ENCODE data around the gene PLCH1.
"Not testable (repeated sequence)": the region's sequence is repeated elsewhere in the genome, so short reads cannot be mapped to it uniquely, and the experiment has no call there.

PLCH1 gene

GRCh38 chr3:155656466-155656865 is 88.4 kb downstream of the PLCH1 start:
- FAIRE-seq (no peak), DNase-seq (ENCODE audit: insufficient read length, low spot score) (no peak)
- TF ChIP-seq POLR2A (IDR thresholded peaks at IDR 0.05; ENCODE audit: low read depth, low read length): no peak

DNA sequence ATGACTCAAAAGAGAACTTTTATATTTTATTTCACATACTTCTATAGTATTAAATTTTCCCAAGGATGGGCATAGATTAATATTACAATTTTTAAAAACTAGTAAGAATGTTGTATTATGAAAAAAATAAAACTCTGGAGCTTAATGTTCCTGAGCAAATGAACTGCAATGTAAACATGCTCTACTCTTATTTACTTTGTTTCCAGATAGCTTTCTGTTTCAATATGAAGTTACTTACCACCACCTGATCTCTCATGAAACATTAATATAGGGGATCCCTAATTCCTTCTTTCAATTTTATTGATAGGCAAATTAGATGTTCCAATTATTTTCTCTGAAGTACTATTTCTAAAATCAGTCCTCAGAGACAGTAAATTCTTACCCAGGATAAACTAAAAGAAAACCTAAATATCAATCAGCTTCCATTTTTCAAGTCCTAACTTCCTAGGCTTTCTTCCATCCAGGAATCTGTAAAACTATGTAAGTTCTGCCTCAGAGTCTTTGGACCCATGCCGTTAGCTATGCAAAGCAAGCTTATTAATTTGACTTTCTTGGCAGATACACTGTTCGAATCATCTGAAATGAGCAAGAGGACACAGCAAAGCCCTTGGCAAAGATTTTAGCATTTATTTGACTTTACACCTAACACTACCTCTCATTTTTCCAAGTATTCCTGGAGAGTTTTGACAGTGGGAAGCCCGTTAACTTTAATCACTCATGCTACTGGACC is 93.2 kb downstream of the PLCH1 start:
- FAIRE-seq (no peak), DNase-seq (ENCODE audit: insufficient read length, low spot score) (no peak)
- TF ChIP-seq POLR2A (IDR thresholded peaks at IDR 0.05; ENCODE audit: low read depth, low read length): no peak

GRCh38 chr3:155648013-155648591 is 96.8 kb downstream of the PLCH1 start:
- DNase-seq (ENCODE audit: insufficient read length, low spot score): no peak
- no peak for TF ChIP-seq POLR2A (IDR thresholded peaks at IDR 0.05; ENCODE audit: low read depth, low read length)
- no peak for FAIRE-seq

DNA sequence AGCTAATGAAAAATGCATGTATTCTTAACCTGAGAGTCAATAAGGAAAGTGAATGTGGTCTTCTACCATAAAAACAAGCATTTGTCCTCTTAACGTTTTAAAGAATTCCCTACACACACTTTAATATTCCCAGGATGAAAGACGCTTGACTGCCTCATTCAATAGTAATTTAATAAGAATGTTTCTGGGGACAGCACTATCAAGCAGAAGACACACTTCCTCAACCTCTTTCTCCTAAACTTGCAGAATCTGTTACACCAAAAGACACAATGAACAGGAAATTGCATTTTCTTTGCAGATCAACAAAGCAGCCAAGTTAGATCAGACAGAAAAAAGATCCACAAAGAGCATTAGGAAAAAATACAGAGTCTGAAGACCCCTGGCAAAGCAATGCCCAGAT is 97.7 kb downstream of the PLCH1 start:
- no peak for DNase-seq (ENCODE audit: insufficient read length, low spot score)
- no peak for TF ChIP-seq POLR2A (IDR thresholded peaks at IDR 0.05; ENCODE audit: low read depth, low read length)
- FAIRE-seq: no peak

DNA sequence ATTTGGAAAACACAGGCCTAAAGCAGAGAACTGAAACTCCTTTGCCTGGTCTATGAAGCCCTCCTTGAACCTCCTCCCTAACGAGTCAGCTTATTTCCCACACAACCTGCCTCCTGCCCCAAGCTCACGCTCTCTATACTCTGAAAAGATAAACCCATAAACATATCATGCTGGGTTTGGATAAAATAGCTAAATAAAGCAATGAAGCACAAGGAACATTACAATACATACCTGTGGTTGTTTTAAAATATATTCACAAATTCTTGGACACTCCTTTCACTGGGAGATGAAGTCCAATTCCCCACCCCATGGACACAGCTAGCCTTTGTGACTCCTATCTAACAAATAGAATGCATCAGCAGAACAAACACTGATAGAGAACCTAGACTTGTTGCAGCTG is 98.2 kb downstream of the PLCH1 start:
- DNase-seq (ENCODE audit: insufficient read length, low spot score) (no peak), FAIRE-seq (no peak)
- no peak for TF ChIP-seq POLR2A (IDR thresholded peaks at IDR 0.05; ENCODE audit: low read depth, low read length)

- no peak for DNase-seq (ENCODE audit: insufficient read length, low spot score)
- TF ChIP-seq POLR2A (IDR thresholded peaks at IDR 0.05; ENCODE audit: low read depth, low read length): no peak
- FAIRE-seq: no peak
Measured at GRCh38 chr3:155646128-155646527, 98.7 kb downstream of the PLCH1 start.

GRCh38 chr3:155643581-155644165 is 101.2 kb downstream of the PLCH1 start:
- DNase-seq (ENCODE audit: insufficient read length, low spot score) (no peak), FAIRE-seq (no peak)
- no peak for TF ChIP-seq POLR2A (IDR thresholded peaks at IDR 0.05; ENCODE audit: low read depth, low read length)

DNA sequence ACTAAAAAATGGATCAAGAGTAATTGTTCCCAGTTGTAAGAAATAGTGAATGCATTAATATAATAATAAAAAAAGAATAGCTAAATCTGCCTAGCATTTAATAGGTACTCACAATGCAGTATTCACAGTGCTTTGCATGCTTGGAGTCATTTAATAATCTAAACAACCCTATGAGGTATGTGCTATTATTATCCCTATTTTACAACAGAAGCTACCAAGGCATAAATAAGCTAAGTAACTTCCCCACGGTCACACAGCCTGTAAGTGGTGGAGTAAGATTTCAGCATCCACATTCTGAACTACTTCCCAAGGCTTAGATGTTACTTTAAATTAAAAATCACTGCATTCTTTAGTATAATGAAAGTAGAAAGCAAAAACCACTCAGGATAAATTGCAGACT is 102.9 kb downstream of the PLCH1 start:
- no peak for TF ChIP-seq POLR2A (IDR thresholded peaks at IDR 0.05; ENCODE audit: low read depth, low read length)

DNA sequence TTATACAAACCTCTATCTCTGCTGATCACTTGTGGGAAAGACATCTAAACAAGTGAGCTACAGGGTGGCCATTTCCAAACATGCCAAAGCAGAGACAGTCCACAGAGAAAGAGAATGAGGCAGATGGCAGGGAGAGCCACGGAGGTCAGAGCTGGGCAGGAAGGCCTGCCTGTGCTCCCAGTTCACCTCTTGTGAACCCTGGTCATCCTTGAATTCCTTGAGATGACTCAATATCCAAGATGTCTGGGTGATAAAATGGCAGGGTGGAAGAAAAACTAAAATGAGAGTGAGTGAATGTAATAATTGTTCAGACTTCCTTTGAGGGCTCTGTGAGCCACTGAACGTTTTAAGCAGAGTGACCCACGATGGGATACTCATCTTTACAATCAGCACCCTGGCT is 104.8 kb downstream of the PLCH1 start:
- FAIRE-seq (peak; percentile 27), DNase-seq (ENCODE audit: insufficient read length, low spot score) (no peak)
- TF ChIP-seq POLR2A (IDR thresholded peaks at IDR 0.05; ENCODE audit: low read depth, low read length): no peak

More for the DNA sequence above, 102.9 kb downstream of the PLCH1 start:
- DNase-seq (ENCODE audit: insufficient read length, low spot score) (no peak), FAIRE-seq (no peak)

GRCh38 chr3:155639462-155640055 is 105.3 kb downstream of the PLCH1 start:
- DNase-seq (ENCODE audit: insufficient read length, low spot score) (no peak), FAIRE-seq (no peak)
- no peak for TF ChIP-seq POLR2A (IDR thresholded peaks at IDR 0.05; ENCODE audit: low read depth, low read length)

- DNase-seq (ENCODE audit: insufficient read length, low spot score); FAIRE-seq: not testable (repeated sequence)
Measured at GRCh38 chr3:155638461-155638860, 106.4 kb downstream of the PLCH1 start.

DNA sequence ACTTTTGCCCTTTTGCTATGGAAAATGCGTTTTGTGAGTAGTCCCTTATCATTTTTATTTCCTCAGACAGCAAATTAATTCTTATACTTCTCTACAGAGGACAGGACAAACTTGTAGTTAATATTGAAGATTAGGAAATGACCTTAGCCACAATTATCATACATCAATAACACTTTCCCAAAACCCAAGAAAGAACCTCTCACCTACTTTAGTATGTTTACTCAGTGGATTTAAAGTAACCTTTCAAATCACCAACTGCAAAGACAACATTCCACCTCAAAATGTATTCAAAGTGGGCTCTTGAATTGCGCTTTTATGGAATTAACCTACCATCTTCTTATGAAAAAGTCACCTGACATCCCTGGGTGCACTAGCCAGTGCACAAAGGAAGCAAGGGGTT is 107.3 kb downstream of the PLCH1 start:
- DNase-seq (ENCODE audit: insufficient read length, low spot score) (no peak), FAIRE-seq (no peak)
- no peak for TF ChIP-seq POLR2A (IDR thresholded peaks at IDR 0.05; ENCODE audit: low read depth, low read length)

DNA sequence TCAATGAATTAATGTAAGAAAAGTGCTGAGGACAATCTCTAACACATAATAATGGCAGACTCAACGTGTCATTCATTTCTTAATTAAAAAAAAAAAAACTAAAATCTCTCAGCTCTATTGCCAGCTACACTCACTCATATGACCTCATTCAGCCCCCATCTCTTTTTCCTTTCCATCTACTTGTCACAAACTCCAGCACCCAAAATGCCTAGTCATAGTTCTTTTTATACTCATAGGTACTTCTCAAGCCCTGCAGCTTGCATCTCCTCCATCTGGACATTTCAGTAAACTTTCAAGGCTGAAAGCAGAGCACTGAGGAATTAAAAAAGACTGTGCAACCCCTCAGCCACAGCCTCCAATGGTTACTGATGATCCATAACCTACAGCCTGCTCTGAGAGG is 109.8 kb downstream of the PLCH1 start:
- DNase-seq (ENCODE audit: insufficient read length, low spot score) (no peak), FAIRE-seq (no peak)
- no peak for TF ChIP-seq POLR2A (IDR thresholded peaks at IDR 0.05; ENCODE audit: low read depth, low read length)

- FAIRE-seq (no peak), DNase-seq (ENCODE audit: insufficient read length, low spot score) (no peak)
- no peak for TF ChIP-seq POLR2A (IDR thresholded peaks at IDR 0.05; ENCODE audit: low read depth, low read length)
Measured at GRCh38 chr3:155634121-155634719, 110.7 kb downstream of the PLCH1 start.

Data from H54 (cell line).